HG02759 (cell line): ENCODE results near the gene ALK.

Experiments used
- ATAC-seq: cut with Tn5 transposase; IDR thresholded peaks from one replicate; pipeline ENCODE4 v1.9.1; 2021; ENCODE audit warnings: mild to moderate bottlenecking, moderate library complexity; ENCODE audit not compliant: unreplicated experiment

The ALK gene

DNA sequence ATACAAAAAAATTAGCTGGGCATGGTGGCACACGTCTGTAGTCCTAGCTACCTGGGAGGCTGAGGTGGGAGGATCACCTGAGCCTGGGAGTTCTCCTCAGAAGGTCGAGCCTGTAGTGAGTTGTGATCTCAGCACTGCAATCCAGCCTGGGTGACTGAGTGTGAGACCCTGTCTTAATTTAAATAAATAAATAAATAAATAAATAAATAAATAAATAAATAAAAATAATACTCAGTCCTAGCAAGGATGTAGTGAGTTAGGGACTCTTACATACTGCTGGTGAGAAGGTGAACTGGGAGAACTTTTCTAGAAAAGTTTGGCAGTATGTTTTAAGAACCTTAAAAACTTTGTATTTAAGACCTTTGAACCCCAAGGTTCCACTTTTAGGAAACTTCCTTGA is 576.1 kb downstream of the ALK start:
- no peak for ATAC-seq

DNA sequence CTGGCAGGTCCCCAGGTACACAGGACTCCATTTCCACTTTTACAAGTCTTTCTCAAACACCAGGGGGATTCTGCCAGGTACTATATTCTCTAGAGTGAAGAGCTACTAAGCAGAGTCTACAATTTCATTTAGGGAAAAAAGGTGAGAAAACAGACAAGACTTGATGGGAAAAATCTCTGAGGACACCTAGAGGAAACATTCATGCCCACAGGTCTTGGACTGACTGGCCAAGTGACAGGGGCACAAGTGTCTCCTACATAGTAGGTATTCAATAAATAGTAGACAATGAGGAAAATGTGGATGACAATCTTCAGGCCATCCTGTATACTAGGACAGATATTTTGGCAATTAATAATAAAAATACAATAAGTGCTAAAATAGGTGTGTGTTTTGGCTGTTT is 577.6 kb downstream of the ALK start:
- ATAC-seq: no peak

DNA sequence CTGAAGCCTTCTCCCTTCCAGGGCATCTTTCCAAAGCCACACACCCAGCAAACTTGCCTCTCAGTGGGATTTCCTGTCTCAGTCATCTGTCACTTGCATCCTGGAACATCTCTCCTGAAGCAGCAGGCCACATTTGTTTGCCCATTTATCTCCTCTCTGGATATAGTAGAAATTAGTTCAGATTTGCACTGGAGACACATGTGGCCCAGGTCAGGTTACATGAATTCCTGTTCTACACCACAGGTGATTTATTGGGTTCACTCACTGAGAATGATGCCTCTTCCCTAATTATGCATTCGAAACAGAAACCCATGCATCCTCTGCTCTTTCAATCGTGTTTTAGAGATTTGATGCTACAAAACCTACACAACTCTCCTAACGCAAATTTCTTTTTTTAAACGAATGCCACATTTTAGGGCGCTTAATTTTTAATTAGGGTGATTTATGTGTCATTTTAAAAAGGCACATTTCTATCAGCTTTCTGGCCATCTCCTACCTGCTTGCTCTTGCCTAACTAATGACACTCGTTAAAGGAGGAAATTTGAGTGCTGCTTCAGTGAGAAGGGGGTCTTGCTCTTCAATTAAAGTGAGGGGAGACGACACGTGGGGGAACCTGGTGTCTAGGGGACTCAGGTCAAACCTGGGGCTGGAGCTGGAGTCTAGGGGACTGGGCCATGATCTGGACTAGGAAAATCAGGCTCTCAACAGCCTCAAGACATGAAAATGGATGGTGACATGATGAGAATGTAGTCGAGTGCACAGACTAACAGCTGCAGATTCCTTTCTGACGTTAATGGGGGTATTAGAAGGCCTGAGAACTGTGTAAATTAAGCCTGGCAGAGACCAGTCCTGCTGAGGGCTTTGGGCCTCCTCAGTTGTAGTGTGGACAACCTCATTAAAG is 584.8 kb downstream of the ALK start:
- no peak for ATAC-seq

DNA sequence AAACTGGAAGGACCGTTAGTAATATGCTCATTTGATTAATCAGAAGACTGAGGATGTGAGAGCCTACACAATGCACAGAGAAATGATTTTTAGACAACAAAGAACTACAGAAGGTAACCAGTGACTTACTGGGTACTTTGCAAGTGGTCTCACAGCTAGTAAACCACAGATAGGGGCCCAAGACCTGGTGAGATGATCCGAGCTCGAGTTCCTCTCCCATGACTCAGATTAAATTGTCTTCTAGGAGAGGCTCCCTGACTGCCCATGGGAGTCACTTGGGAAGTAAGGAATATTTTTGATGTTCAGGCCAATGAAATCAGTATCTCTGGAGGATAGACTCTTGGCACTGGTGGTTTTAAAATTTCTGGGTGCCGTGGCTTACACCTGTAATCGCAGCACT is 586.0 kb downstream of the ALK start:
- no peak for ATAC-seq

DNA sequence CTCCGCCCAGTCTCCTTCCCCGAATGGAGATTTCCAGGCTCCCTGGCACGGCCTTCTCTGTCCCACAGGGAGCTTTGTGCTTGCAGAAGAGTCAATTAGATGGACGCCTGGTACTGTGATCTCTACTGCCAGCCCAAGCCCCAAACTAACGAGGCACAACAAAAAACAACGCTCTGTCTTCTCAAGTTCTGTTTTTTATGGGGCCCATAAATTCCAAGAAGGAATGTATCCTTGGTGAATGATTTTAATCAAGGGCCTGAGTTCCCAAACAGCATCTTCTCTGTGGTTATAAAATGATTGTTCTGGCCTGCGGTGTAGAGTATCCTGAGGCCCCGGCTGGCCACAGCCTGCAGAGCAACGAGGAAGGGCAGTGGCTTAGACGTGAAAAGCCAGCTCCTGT is 586.7 kb downstream of the ALK start:
- ATAC-seq: no peak

DNA sequence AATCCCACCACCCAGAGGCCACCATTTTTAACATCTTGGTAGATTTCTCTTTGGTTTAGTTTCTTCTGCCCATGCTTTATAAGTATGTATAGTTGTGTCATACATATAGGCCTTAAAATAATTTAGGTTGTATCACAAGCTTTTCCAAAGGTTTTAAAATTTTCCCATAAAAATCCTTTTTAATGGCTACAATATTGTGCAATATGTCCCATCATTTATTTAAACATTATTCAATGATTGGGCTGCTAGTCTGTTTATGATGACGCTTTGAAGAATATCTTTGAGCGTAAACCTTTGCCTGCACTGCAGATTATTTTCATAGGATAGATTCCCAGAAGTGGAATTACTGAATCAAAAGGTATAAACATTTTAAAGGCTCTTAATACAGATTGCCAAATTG is 588.8 kb downstream of the ALK start:
- no peak for ATAC-seq

DNA sequence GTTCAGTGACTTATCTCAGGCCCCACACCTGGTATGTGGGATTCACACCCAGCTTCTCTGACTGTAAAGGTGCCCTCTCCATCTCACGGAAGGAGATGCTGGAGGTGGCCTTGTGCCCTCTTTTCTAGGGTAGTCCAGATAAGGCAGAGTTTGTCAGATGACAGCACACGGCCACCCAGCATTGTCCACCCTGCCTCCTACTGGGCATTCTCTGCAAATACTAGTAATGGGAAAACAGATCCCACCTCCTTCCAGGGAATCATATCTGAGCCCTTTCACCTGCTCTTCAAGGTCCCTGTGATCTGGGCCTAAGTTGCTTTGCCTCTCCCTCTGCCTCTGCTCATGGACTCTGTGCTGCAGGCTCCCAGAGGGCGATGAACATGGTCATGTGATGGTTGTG is 591.5 kb downstream of the ALK start:
- no peak for ATAC-seq

DNA sequence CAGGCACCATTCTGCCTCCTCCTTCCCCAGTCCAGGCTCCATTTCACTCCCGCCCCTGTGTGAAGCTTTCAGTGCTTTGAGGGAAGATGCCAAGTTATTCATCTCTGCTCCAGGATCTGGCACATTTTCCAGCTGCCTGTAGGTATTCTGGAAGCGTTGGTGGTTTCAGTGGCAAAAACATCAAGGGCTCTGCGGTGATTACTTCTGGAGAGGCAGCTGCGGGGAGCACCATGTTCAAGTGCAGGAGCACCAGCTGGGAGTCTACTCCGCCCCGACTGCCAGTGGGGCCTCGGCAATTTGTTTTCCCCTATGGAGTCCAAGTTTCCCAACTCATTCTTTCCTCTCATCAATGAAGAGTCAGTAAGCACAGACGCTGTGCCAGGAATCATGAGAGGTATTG is 594.5 kb downstream of the ALK start:
- ATAC-seq: no peak

DNA sequence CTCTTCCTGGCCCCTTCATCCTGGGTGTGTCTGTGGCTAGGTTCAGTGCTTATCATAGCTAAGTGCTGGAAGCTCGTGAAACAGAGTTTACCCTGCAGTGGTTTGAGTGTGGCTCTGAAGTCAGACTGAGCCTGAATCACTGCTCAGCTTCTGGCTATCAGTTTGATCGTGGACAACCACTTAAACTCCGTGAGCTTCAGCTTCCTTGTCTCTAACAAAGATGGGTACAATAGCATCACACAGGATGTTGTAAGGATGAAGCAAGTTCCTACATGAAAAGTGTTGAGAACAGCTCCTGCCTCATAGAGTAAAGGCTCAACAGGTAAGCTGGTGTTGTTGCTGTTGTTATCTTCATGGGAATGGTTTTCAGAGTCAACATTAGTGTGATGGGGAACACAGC is 595.8 kb downstream of the ALK start:
- ATAC-seq: no peak

DNA sequence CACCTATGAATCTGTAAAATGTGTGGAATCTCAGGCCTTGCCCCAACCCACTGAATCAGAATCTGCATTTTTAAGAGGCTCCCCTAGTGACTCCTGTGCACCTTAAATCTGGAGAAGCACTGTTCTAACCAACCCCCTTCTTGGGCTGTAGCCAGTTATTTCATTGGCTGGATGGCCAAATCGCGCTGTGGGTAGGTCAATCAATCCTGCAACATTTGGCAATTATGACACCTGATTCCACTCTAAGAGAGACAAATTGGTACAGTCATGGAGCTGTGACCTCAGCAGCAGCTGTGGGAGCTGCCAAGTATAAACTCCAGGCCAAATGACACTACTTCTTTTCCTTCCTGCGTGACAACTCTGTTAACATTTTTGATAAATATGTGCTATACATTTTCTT is 597.4 kb downstream of the ALK start:
- no peak for ATAC-seq

DNA sequence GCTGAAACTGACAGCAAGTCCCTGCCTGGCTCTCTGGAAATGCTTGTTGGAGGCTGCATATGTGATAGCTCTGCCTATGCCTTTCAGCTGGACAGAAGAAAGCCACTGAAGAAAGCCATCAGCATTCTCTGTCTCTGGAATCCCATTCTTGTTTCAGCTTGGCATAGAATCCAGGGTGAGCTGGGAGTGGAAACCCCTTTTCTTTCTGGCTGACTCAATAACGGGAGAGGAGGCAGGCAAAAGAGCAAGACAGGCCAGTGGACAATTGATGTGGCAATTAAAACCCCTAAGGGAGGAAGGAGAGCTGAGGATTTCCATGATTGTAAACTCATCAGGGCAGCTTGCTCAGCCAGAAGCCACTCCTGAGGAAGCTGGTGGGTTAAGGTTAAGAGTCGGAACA is 598.1 kb downstream of the ALK start:
- no peak for ATAC-seq

DNA sequence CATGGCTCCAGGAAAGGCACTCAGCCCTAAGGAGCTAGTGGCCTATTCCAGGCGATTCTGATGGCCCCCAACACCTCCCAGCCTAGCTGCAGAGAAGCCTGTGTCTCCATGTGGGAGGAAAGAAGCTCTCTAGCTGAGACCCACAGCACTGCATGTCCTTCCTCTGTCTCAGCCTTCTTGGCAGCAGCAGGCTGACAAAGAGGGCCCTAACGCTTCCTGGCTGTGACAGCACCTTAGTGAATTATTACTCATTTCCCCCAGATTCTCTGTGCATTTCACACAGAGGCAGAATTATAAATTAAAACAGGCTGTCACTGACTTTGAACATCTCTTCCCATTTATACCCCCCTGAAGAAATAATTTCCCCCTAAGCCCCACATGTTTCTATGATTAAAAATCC is 599.4 kb downstream of the ALK start:
- no peak for ATAC-seq

DNA sequence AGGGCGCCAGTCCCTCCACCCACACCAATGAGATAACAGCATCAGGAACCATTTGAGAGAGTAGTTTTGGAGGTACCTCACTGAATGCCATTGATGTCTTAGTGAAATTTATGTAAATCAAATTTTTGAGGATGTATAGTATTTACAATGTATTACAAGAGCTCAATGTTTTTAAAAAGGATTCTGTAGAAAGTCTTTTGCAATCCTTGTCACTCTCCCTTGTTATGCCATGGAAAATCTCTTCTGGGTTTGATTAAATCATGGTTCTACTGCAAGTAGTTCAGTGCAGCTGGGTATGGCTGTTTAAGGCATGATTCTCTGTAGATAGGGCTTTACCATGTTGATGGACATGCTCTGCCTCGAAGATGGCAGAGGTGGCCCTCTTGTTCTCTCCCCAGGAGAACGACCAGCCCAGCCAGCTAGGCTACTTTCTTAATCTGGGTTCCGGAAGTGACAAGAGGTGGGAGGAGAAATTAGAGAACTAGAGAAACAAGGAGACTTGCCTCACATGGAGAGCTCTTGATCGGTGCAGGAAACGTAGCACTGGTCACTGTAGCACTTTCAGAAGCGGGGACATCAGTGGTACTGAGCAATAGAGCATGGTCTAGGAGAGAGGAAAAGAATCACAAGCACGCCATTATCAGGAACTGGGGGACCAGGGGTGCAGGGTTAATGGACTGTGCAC is 603.4 kb downstream of the ALK start:
- ATAC-seq: no peak

DNA sequence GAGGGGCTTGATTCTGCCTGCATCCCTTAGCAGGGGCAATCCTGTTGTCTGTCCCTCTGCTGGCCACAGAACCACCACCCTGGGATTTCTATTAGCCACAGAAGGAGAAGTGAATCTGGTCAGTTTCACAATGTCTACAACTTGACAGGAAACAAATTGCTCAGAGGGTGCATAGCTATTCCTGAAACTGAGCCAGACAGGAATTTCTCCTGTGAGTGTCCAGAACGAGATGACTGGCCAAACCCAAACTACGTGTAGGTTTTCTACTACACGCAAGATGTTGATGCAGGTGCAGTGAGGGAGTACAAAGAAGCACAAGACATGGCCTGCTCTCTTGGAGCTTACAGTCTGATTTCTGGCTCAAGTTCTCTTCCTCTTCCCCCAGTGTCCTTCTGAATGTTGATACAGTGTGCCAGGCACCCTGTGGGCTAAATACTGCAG is 604.3 kb downstream of the ALK start:
- peak; percentile 43 for ATAC-seq

DNA sequence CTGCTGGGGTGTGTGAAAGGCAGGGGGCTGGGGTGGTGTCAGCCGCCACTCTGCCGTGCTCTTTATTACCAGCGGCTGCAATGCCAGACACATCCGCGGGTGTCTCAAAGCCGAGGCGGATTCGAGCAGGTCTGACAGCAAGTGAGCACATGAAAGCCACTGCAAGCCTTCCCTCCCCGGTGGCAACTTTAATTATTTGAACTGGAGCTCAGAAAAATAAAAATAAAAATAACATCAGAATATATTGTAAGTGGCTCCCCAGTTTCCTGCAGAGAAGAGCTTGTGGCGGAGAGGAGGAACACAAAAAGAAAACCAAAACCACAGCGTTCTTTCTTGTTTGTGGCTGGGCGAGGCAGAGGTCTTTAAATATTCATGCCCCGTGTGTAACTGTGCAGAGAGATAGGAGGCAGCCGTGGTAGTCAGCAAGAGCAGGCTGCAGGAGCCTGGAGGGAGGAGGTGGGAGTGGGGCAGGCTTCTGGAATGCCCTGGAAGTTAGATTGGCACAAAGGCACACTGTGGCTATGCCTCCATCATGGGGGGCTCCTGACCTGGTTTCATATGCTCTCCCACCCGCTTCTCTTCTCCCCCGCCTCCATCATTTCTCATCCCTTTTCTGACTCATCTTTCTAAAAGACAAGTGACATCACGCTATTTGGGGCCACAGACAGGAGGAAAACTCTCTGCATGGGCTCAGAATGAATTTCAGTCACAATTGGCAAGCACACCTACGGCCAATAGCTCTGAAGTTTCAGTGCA is 606.4 kb downstream of the ALK start:
- peak; percentile 73 for ATAC-seq

DNA sequence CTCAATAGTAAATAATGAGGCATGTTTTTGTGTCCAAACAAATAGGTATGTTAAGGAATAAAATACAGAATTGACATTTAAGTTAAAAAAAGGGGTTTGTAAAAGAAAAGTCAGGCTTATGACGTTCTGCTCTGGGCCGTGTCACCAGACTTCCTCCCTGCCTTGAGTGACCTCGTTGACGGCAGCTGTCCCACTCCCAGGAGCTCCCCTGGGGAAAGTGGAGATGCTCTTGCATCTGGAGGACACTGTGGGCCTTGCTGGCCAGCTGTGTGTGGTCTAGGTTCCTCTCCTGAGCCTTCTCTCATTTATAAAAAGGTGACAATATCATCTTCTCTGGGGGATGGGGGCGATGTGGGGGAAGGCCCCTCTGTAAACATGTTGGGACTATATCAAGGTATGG is 609.9 kb downstream of the ALK start:
- ATAC-seq: no peak

DNA sequence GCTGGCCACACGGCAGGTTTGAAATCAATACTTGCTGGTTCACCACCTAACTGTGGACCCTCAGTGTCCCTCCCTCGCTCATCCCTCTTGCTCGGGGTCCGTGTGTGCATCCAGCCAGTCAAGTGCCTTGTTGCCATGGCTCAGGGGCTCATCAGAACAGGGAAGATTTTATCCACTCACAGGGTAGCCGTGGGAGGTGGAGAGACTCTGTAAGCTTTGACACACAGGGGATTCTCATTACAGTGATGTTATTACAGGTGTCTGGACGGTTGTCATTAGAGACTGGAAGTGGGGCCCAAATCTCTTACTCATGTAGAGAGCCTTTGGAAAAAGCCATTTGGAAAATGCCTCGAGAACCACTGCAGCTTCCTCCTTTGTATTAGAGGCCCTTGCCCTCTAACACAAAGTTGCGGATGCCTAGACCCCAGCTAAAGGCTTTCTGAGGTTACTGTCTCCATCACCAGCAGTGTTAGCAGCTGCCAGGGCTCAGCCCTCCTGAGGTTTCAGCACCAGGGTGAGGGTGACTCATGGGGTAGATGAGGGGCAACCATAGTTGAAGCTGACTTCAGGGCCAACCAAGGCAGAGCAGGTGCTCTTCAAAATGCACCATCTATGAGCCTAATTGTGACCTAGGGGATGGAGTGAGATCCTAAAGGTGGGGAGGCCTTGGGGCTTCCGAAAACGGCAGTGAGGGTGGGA is 610.6 kb downstream of the ALK start:
- no peak for ATAC-seq

DNA sequence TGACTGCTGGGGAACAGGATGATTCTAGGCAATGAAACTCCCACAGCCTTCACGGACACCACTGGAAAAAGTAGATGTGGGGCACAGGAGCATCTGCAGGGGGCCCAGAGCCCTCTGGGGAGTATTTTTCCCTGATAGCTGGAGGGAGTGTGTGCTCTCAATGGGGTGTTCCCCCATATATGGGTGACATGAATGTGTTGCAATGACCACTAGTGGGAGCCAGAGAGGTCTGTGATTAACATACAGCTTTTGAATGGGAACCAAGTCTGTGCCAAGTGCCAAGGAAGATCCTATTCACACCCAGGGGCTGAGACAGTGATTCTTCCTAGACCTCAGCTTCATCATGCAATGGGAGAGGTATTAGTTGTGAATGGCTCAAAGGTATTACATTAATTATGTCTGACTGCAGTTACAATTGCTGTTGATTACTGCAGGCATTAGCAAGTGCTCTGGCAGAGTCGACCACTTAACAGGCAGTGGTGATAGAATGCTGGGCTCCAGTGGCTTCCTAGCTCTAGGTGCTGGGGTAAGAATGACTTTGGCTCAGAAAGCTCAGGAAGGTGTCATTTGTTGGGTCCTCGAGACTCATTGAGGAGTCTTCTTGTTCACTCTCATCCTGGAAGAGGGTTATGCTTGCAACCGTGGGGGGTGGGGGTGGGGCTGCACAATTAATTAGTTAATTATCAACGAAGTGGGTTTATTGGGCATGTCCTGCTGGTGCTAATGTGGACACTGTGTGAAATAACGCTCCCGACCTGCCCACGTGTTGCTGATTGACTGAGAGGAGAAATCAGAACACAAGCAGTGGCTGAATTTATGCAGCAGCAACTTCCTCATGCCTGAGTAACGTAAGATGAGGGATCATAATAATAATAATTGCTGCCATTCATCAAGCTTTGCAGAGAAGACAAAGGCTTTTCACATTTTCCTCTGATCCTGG is 612.0 kb downstream of the ALK start:
- peak; percentile 58 for ATAC-seq

DNA sequence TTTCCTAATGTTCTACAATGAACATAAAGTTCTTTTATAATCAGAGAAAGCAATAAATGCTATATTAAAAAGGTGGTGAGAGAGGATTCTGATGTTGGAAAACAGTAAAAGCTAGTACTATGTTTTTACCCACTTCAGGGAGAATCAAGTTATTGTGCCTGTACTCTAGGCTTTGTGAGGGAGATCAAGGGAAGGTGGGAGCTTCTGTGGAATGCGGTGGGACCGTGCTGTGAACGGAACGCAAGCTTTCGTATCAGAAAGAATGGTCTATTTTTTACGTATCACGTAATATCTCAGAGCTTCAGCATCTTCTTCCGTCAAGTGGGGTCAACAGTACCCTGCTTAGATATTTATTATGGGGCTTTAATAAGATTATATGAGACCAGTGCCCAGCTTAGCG is 613.0 kb downstream of the ALK start:
- ATAC-seq: no peak

DNA sequence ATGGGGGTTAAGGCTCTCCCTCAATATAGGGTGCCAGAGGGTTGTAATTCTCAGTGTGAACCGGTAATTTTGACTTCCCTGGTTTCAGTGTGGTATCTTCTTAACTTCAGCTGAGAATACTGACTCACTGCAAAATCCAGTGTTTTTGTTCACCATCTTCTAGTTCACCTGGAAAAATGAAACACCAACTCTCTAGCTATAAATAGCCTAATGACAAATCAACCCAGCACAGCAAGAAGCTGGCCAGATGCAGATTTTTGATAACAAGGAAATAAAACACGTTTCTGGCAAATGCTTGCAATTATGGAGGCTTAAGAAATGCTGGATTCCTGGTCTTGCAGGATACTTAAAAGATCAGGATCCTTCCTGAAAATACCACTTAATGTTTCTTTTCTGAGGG is 613.9 kb downstream of the ALK start:
- ATAC-seq: no peak
